ENCODE measurements around the gene SLC35E2B. TPM values are rescaled to one million over a fixed set of nuclear protein-coding genes. Genes with fewer than 3 reads are reported as not detected.
A peak's percentile ranks its signal among the peaks of the same experiment; 100 is the strongest.

SLC35E2B gene
- total and polyA plus RNA-seq, 4 donors = 11.1 to 19.3 (median 12.6) TPM

GRCh38 chr1:1619917-1620361 lies 72.7 kb downstream of the SLC35E2B start:
- H3K9me3 ChIP-seq (ENCODE audit: control insufficient read depth in 4 of 4, low read length in 3 of 4) = no peaks in the 10 kb centered on the region
- H3K9ac ChIP-seq (ENCODE audit: low read depth in 1 of 2, low read length in 2 of 2) = no peak overlapping the region
- WGBS = 62% methylated on average over 14 of the region's 14 CpGs
- H3K4me3 ChIP-seq (ENCODE audit: low read depth in 1 of 3, low read length in 3 of 3) = no peak overlapping the region
- peaks cover 8 to 39% (median 28%) of the 10 kb centered on the region in 4 donors for H3K4me1 ChIP-seq (ENCODE audit: control insufficient read depth in 4 of 4, insufficient read depth in 4 of 4, low read length in 3 of 4)
- peaks cover 0 to 9% (median 0%) of the 10 kb centered on the region in 4 donors for H3K36me3 ChIP-seq (ENCODE audit: control insufficient read depth in 4 of 4, insufficient read depth in 3 of 4, low read depth in 1 of 4, low read length in 3 of 4)
- no peak for DNase-seq (ENCODE audit: low spot score)
- H3K27ac ChIP-seq (ENCODE audit: low read depth in 1 of 2, low read length in 2 of 2) = no peak overlapping the region
- no peak for TF ChIP-seq MAX (IDR thresholded peaks at IDR 0.05)
- TF ChIP-seq HNF4A (conservative IDR thresholded peaks at IDR 0.05) = peak in 1 of 2 donors; percentile 38
- no peaks in the 10 kb centered on the region for H3K27me3 ChIP-seq (ENCODE audit: control insufficient read depth in 4 of 4, insufficient read depth in 4 of 4, low read length in 3 of 4)

DNA sequence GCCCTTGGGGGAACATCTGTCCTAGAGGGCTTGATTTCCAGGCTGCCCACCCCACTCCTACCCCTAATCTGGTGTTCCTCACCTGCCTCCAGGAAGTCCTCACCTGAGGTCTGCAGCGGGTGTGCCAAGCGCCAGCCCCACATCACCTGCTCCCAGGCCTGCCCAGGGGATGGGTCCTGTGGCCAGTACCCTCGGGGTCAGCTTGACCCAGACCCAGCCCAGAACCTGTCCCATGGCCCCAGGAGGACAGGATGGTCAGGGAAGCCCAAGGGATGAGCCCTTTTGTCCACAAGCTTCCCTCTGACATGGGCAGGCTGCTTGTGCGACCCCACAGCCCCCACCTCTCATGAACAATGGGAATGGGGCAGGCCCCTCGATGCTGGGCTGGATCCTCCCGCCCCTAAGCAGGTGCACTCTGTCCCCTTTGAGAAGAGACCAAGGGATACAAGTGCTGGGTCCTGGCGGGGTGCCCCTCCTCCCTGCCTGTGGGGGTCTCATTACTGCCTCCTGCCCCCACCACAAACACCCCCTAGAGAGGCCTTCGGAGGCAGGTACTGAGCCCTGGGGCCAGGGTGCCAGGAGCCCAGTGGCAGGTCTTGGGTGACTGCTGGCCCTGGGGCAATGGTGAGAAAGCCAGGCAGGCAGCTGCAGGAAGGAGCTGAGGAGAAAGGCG lies 74.1 kb downstream of the SLC35E2B start:
- H3K9me3 ChIP-seq (ENCODE audit: control insufficient read depth in 4 of 4, low read length in 3 of 4) = no peaks in the 10 kb centered on the region
- TF ChIP-seq SP1 (IDR thresholded peaks at IDR 0.05) = no peak
- TF ChIP-seq, protein P1, sequence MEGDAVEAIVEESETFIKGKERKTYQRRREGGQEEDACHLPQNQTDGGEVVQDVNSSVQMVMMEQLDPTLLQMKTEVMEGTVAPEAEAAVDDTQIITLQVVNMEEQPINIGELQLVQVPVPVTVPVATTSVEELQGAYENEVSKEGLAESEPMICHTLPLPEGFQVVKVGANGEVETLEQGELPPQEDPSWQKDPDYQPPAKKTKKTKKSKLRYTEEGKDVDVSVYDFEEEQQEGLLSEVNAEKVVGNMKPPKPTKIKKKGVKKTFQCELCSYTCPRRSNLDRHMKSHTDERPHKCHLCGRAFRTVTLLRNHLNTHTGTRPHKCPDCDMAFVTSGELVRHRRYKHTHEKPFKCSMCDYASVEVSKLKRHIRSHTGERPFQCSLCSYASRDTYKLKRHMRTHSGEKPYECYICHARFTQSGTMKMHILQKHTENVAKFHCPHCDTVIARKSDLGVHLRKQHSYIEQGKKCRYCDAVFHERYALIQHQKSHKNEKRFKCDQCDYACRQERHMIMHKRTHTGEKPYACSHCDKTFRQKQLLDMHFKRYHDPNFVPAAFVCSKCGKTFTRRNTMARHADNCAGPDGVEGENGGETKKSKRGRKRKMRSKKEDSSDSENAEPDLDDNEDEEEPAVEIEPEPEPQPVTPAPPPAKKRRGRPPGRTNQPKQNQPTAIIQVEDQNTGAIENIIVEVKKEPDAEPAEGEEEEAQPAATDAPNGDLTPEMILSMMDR (IDR thresholded peaks at IDR 0.05; ENCODE audit: low read depth, low read length, missing input control) = no peak
- TF ChIP-seq, protein P2, sequence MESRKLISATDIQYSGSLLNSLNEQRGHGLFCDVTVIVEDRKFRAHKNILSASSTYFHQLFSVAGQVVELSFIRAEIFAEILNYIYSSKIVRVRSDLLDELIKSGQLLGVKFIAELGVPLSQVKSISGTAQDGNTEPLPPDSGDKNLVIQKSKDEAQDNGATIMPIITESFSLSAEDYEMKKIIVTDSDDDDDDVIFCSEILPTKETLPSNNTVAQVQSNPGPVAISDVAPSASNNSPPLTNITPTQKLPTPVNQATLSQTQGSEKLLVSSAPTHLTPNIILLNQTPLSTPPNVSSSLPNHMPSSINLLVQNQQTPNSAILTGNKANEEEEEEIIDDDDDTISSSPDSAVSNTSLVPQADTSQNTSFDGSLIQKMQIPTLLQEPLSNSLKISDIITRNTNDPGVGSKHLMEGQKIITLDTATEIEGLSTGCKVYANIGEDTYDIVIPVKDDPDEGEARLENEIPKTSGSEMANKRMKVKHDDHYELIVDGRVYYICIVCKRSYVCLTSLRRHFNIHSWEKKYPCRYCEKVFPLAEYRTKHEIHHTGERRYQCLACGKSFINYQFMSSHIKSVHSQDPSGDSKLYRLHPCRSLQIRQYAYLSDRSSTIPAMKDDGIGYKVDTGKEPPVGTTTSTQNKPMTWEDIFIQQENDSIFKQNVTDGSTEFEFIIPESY (IDR thresholded peaks at IDR 0.05) = no peak
- TF ChIP-seq GABPA (IDR thresholded peaks at IDR 0.05 in 1 of 2, conservative IDR thresholded peaks at IDR 0.05 in 1 of 2) = no peak
- TF ChIP-seq RXRA (IDR thresholded peaks at IDR 0.05) = no peak
- no peak for TF ChIP-seq REST (IDR thresholded peaks at IDR 0.05)
- peaks cover 0 to 6% (median 0%) of the 10 kb centered on the region in 4 donors for H3K36me3 ChIP-seq (ENCODE audit: control insufficient read depth in 4 of 4, insufficient read depth in 3 of 4, low read depth in 1 of 4, low read length in 3 of 4)
- H3K27ac ChIP-seq (ENCODE audit: low read depth in 1 of 2, low read length in 2 of 2) = no peak overlapping the region
- DNase-seq (ENCODE audit: low spot score) = no peak
- H3K4me3 ChIP-seq (ENCODE audit: low read depth in 1 of 3, low read length in 3 of 3) = no peak overlapping the region
- H3K27me3 ChIP-seq (ENCODE audit: control insufficient read depth in 4 of 4, insufficient read depth in 4 of 4, low read length in 3 of 4) = no peaks in the 10 kb centered on the region
- peaks cover 11 to 53% (median 41%) of the 10 kb centered on the region in 4 donors for H3K4me1 ChIP-seq (ENCODE audit: control insufficient read depth in 4 of 4, insufficient read depth in 4 of 4, low read length in 3 of 4)
- H3K9ac ChIP-seq (ENCODE audit: low read depth in 1 of 2, low read length in 2 of 2) = no peak overlapping the region
- WGBS = 92% methylated on average over 9 of the region's 9 CpGs

Data from liver (tissue), 9 donors.